K562 (cell line): ENCODE data around the gene LLGL2. TPM values are rescaled to one million over a fixed set of nuclear protein-coding genes. Genes with fewer than 3 reads are reported as not detected.

Experiments used
- ATAC-seq: fragments of 200-7000 bp; cut with Tn5 transposase; 3 replicates; pipeline ENCODE4 v1.9.1; 2020; ENCODE audit warnings: moderate library complexity
- BruUV-seq: library from RNA; stranded (reverse); fragments of 400-500 nt; replicated peaks from 2 replicates; lab custom pipeline; 2021; lab: Mats Ljungman, UMichigan
- CTCF ChIA-PET: fragments of 300-600 bp; formaldehyde crosslinking; extraction: SDS; loops from one replicate; lab custom pipeline; 2021; ENCODE audit warnings: low intra/inter-chr PET ratio; lab: Yijun Ruan, JAX
- POLR2A ChIA-PET: fragments of 300-600, 350-650 bp; sonication (Branson Sonifier 250); formaldehyde crosslinking; extraction: SDS; loops from one replicate; lab custom pipeline; 2021; ENCODE audit warnings: antibody characterized with exemption, inconsistent platforms; lab: Yijun Ruan, JAX
- DNase-seq, 4 experiments: peaks; one replicate each; pipeline versions ENCODE4 v3.0.0 to v3.0.0-alpha.2; 2011 to 2018; ENCODE audit warnings: low spot score in 3 of 4, mixed read lengths in 3 of 4; ENCODE audit errors: extremely low read depth in 1 of 4
- FAIRE-seq: peaks from 2 replicates; lab custom pipeline; 2011; peaks lifted over from hg19 to GRCh38; lab: Jason Lieb, UNC
- H2AFZ ChIP-seq: 2 replicates; pipeline ENCODE4 v1.6.0; 2011; ENCODE audit warnings: low read depth, low read length, control low read depth, inconsistent platforms
- H3K27ac ChIP-seq: fragments of 200-600 bp; 3 replicates; pipeline ENCODE4 v1.8.0; 2011; ENCODE audit warnings: low read depth, mild to moderate bottlenecking, control low read depth, inconsistent platforms, low read length, moderate library complexity, mixed read lengths; ENCODE audit errors: extremely low read depth
- H3K27me3 ChIP-seq, 2 experiments: fragments of 300-600 bp in 1 of 2; 2 replicates in 1 of 2; 3 replicates in 1 of 2; pipeline versions ENCODE4 v1.6.0 to v1.8.0; 2011; ENCODE audit warnings: inconsistent platforms in 2 of 2, low read length in 2 of 2, mild to moderate bottlenecking in 1 of 2, mixed read lengths in 1 of 2, moderate library complexity in 1 of 2; ENCODE audit not compliant: control insufficient read depth in 2 of 2, insufficient read depth in 2 of 2
- H3K36me3 ChIP-seq: fragments of 300-600 bp; 3 replicates; pipeline ENCODE4 v1.8.0; 2011; ENCODE audit warnings: mild to moderate bottlenecking, low read length, inconsistent platforms; ENCODE audit not compliant: control insufficient read depth, insufficient read depth
- H3K4me1 ChIP-seq, 2 experiments: fragments of 200-600 bp in 1 of 2; replicated peaks in 1 of 2; 2 replicates in 1 of 2; 3 replicates in 1 of 2; pipeline versions ENCODE4 v1.5.1 to v1.8.0; 2011; ENCODE audit warnings: inconsistent platforms in 2 of 2, low read length in 2 of 2, mild to moderate bottlenecking in 1 of 2, mixed read lengths in 1 of 2, moderate library complexity in 1 of 2; ENCODE audit not compliant: control insufficient read depth in 2 of 2, insufficient read depth in 2 of 2
- H3K4me2 ChIP-seq: 2 replicates; pipeline ENCODE4 v1.6.1; 2011; ENCODE audit warnings: low read length, control low read depth, inconsistent platforms, mixed read lengths; ENCODE audit not compliant: insufficient read depth
- H3K4me3 ChIP-seq: fragments of 200-600 bp; sonication (generic), shearing (Covaris generic); 2 replicates; pipeline ENCODE4 v1.5.1; 2016; ENCODE audit warnings: control low read depth, inconsistent platforms
- H3K79me2 ChIP-seq: fragments of 200-600 bp; 3 replicates; pipeline ENCODE4 v1.8.0; 2011; ENCODE audit warnings: low read length, inconsistent platforms; ENCODE audit not compliant: control insufficient read depth, insufficient read depth
- H3K9ac ChIP-seq, 2 experiments: 2 replicates each; pipeline versions ENCODE4 v1.6.0 to v1.6.1; 2011; ENCODE audit warnings: low read depth in 2 of 2, low read length in 2 of 2, control low read depth in 1 of 2, inconsistent platforms in 1 of 2, mild to moderate bottlenecking in 1 of 2, mixed read lengths in 1 of 2; ENCODE audit not compliant: insufficient read depth in 1 of 2
- H3K9me1 ChIP-seq: one replicate; pipeline ENCODE4 v1.6.0; 2011; ENCODE audit warnings: inconsistent platforms, mild to moderate bottlenecking, low read length, moderate library complexity; ENCODE audit not compliant: control insufficient read depth, insufficient read depth
- H3K9me3 ChIP-seq: replicated peaks from 2 replicates; pipeline ENCODE4 v1.5.1; 2011; ENCODE audit warnings: low read depth, low read length, inconsistent platforms; ENCODE audit not compliant: control insufficient read depth, insufficient read depth
- H4K20me1 ChIP-seq: replicated peaks from 2 replicates; pipeline ENCODE4 v1.6.1; 2011; ENCODE audit warnings: low read length, inconsistent platforms, mixed read lengths; ENCODE audit not compliant: control insufficient read depth, insufficient read depth
- FOXA1 ChIP-seq: fragments of 450-650 bp; IDR thresholded peaks from 2 replicates; pipeline ENCODE4 v1.6.1; 2016; ENCODE audit warnings: mild to moderate bottlenecking, borderline replicate concordance
- POLR2G ChIP-seq: fragments of 200-400 bp; formaldehyde crosslinking; IDR thresholded peaks from 2 replicates; pipeline ENCODE4 v1.6.1; 2017; ENCODE audit warnings: low read depth, mild to moderate bottlenecking, antibody characterized with exemption, low read length, moderate library complexity
- USF1 ChIP-seq: sonication (generic); formaldehyde crosslinking; IDR thresholded peaks from 2 replicates; pipeline ENCODE4 v1.9.0; 2022; ENCODE audit warnings: mild to moderate bottlenecking, missing genetic modification reagents
- ZBTB1 ChIP-seq: sonication (generic); formaldehyde crosslinking; IDR thresholded peaks from 2 replicates; pipeline ENCODE4 v1.8.1; 2023; ENCODE audit warnings: missing genetic modification reagents, low read depth, mild to moderate bottlenecking, borderline replicate concordance
- ZNF583 ChIP-seq: fragments of 250-450 bp; sonication (Bioruptor Pico); IDR thresholded peaks from 2 replicates; pipeline ENCODE4 v1.4.0; 2020
- WGBS: fragments of 100-300 bp; shearing (Covaris generic); methylation state at CpG from one replicate; pipeline ENCODE4 v1.1.6; 2016; ENCODE audit warnings: low coverage, mixed read lengths; ENCODE audit not compliant: insufficient coverage; ENCODE audit errors: missing lambda C conversion rate; 5-methylcytosine and 5-hydroxymethylcytosine counted together
- in situ Hi-C: fragments of 300-500 bp; cut with MboI; formaldehyde crosslinking; loops from 4 replicates; pipeline ENCODE4 v1.15.0; 2018; ENCODE audit warnings: inconsistent platforms, mixed read lengths
- intact Hi-C: fragments of 100-400 bp; cut with micrococcal nuclease; formaldehyde crosslinking; loops from 2 replicates; pipeline ENCODE4 v1.14.2; 2022
- polyA plus RNA-seq, 8 experiments: library from polyadenylated mRNA; depleted of rRNA in 4 of 8; stranded (reverse) in 5 of 8; unstranded in 3 of 8; fragments of >200 nt; fragmentation: Nextera tagmentation in 2 of 8; fragmentation: Illumina TruSeq in 1 of 8; extraction: Ambion mirVana in 2 of 8; extraction: Trizol in 1 of 8; gene quantifications; 2 replicates each; pipeline versions ENCODE4 v1.2.1 to v1.2.3, GENCODE V29; 2011 to 2014; ENCODE audit warnings: inconsistent platforms in 1 of 8, missing spikeins in 1 of 8
- total RNA-seq, 7 experiments: library from RNA; depleted of rRNA in 6 of 7; stranded (reverse); fragments of >200 nt in 6 of 7; fragmentation: Illumina TruSeq in 2 of 7; extraction: Trizol in 2 of 7; gene quantifications; 2 replicates each; pipeline versions ENCODE4 v1.2.1 to v1.2.3, GENCODE V29; 2011 to 2021; ENCODE audit warnings: low replicate concordance in 1 of 7

The LLGL2 gene
- total and polyA plus RNA-seq, 9 of the 15 experiments (the other 6 are each of a cell fraction or from before 2014, with no cell fraction given), result 0.32 to 24.4 (median 10.2) TPM

- TF ChIP-seq FOXA1, result no peak
Measured at GRCh38 chr17:75619506-75620431, 94.3 kb downstream of the LLGL2 start (continued).

- H3K9me1 ChIP-seq, result no peaks in the 10 kb centered on the region
- FAIRE-seq, result no peak
- H3K9me3 ChIP-seq, result no peaks in the 10 kb centered on the region
- H3K79me2 ChIP-seq, result no peaks in the 10 kb centered on the region
- peaks cover 4 to 60% of the 10 kb centered on the region in 2 experiments; a peak in 3 of 5 replicates for H3K27me3 ChIP-seq
- no TSS peak for BruUV-seq
- no peaks in the 10 kb centered on the region for H3K36me3 ChIP-seq
- no peak overlapping the region for H3K4me2 ChIP-seq
- peaks cover 0 to 72% of the 10 kb centered on the region in 2 experiments; a peak in 3 of 5 replicates for H3K4me1 ChIP-seq
- TF ChIP-seq ZBTB1 (CRISPR knock-in tag) (no peak), USF1 (CRISPR knock-in tag) (0 out of 2 replicates have a peak, but pooled peaks have one; percentile 3), ZNF583 (CRISPR knock-in tag) (no peak), POLR2G (peak; percentile 8; the same call in 1 of the 2 replicates)
- TF ChIP-seq, all 486 proteins: peak for 2
- ChIA-PET POLR2A (interaction anchor here (0.6 to 1.8 kb wide), 4 partner anchors 12 to 225 kb away, joined by 3 to 8 read pairs (median 4); partner anchors contain the start of gene SMIM5), CTCF (no interaction called here)
- Histone ChIP-seq H3K4me3 (no peak overlapping the region), H3K27ac (no peak overlapping the region), H4K20me1 (peaks cover 17% of the 10 kb centered on the region), H3K9ac (peak overlapping the region in 1 of 2 experiments; percentile 6; a peak in 1 of 4 replicates), H2AFZ (no peak overlapping the region)
- in situ Hi-C loops (no loop called here), intact Hi-C loops (no loop called here)
- no peak for ATAC-seq
- 19% methylated on average over 4 of the region's 4 CpGs for WGBS
- no peak for DNase-seq
Measured at GRCh38 chr17:75621489-75621888, 96.0 kb downstream of the LLGL2 start.
